ENCODE data around the gene TSSK2.

TSSK2 gene

GRCh38 chr22:19125474-19126308, 5.4 kb upstream of the TSSK2 start:
- no peak for DNase-seq (ENCODE audit: low read depth)

- DNase-seq (ENCODE audit: low read depth): no peak
Measured at GRCh38 chr22:19126309-19127273, 4.5 kb upstream of the TSSK2 start.

GRCh38 chr22:19127329-19128008, 3.6 kb upstream of the TSSK2 start:
- DNase-seq (ENCODE audit: low read depth): no peak

DNA sequence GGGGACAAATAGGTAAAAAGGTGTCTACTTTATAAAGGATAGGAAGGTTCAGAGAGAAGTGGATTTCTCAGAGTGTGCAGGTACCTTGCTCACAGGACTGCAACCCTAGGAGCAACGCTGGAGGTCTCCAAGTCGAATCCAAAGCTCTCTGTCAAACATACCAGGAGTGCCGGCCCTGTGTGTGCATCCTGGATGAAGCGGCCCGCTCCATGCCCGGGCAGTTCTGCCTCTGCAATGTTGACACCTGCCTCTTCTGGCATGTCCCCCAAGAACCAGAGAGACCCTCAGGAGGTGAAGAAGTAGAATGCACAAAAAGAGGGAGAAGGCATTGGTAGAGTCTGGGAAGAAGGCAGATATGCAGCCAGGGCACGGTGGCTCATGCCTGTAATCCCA, 3.1 kb upstream of the TSSK2 start:
- DNase-seq (ENCODE audit: low read depth): no peak

- no peak for DNase-seq (ENCODE audit: low read depth)
Measured at GRCh38 chr22:19128946-19129727, 2.0 kb upstream of the TSSK2 start.

- DNase-seq (ENCODE audit: low read depth): no peak
Measured at GRCh38 chr22:19129871-19130270, 1.2 kb upstream of the TSSK2 start.

DNA sequence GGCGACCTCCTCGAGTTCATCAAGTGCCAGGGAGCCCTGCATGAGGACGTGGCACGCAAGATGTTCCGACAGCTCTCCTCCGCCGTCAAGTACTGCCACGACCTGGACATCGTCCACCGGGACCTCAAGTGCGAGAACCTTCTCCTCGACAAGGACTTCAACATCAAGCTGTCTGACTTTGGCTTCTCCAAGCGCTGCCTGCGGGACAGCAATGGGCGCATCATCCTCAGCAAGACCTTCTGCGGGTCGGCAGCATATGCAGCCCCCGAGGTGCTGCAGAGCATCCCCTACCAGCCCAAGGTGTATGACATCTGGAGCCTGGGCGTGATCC, 542 bp downstream of the TSSK2 start:
- DNase-seq (ENCODE audit: low read depth): no peak

DNA sequence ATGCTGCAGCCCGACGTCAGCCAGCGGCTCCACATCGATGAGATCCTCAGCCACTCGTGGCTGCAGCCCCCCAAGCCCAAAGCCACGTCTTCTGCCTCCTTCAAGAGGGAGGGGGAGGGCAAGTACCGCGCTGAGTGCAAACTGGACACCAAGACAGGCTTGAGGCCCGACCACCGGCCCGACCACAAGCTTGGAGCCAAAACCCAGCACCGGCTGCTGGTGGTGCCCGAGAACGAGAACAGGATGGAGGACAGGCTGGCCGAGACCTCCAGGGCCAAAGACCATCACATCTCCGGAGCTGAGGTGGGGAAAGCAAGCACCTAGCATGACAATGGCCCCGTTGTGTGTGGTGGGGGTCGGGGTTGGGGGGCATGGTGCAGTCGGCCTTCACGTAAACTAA, 1.0 kb downstream of the TSSK2 start:
- no peak for DNase-seq (ENCODE audit: low read depth)

GRCh38 chr22:19132693-19133400, 1.7 kb downstream of the TSSK2 start:
- no peak for DNase-seq (ENCODE audit: low read depth)

- DNase-seq (ENCODE audit: low read depth): no peak
Measured at GRCh38 chr22:19133561-19133960, 2.5 kb downstream of the TSSK2 start.

DNA sequence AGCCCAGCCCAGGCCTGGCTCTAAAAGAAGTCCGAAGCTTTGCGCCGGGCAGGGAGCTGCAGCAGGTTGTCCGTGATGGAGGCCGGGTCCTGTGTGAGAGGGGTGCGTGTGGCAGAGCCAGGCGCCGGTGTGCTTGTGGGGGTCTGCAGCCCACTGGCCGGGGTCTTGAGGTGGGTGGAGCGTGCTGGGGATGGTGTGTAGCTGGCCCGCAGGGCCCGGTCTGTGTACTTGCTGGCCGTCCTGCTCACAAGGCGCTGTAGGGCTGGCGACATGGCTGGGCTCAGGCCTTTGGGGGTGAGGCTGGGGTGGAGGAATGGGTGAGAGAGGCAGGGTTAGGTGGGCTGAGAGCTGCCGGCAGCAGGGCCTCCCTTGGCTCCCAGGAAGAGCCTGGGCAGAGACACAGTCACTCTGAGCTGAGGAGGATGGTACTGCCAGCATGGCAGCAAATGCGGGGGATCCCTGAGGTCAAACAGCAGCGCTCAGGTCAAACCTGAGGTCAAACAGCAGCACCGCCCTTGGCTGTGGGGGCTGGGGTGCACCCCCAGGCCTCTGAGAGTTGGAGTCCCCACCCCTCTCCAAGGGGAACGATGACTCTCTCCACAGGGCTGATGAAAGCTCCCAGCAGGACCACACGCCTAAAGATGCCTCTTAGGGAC, 3.2 kb downstream of the TSSK2 start:
- DNase-seq (ENCODE audit: low read depth): no peak

DNA sequence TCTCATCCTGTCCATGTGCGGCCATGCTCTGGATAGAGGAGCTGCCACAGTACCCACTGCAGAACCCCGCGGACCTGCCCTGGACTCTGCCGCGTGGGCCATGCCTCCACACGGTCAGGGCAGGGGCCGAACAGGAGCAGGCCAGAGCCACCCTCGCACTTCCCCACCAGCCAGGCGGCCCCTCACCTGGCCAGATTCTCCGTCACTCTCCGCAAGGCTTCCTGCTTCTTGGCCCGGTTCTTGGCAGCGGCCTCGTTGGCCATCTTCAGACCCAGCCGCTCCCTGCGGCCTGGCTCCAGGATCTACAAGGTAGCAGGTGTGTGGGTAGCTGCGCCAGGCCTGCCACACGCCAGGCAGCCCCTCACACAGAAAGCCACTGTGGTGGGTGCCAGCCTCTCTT, 3.8 kb downstream of the TSSK2 start:
- DNase-seq (ENCODE audit: low read depth): no peak

GRCh38 chr22:19136915-19137314, 5.8 kb downstream of the TSSK2 start:
- DNase-seq (ENCODE audit: low read depth): no peak

- DNase-seq (ENCODE audit: low read depth): no peak
Measured at GRCh38 chr22:19137384-19138216, 6.5 kb downstream of the TSSK2 start.

DNA sequence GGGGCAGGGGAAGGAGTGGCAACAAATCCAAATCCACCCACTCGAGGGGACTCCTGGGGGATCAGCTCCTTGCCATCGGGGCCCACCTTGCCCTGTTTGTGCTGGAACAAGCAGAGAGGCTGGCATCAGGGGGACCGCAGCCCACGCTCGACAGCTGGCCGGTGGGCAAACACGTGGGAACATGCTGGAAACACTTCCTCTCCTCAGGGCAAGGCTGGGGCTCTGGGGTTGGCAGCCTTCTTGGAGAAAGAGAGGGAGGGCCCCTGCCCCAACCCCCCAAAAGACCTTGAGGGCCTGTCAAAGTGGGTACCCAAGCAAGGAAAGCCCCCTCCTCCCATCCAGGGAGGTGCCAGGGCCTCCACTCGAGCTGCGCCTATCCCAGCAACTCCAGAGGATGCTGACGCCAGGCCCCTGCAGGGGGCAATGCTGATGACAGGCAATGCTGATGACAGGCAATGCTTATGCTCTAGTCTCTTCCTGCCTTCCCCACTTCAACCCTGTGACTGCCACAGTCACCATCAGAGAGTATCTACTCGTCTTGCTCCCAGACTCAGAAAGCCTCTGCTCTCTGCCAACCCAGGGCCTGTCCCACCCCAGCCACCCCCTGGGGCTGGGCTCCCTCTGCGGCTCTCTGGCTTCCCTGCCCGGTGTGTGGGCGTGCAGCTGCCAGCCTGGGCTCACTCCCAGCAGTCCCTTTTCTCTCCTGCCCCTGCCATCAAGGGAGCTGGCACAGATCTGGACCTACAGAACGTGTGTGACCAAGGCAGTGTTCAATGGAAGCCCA, 7.3 kb downstream of the TSSK2 start:
- DNase-seq (ENCODE audit: low read depth): no peak

- no peak for DNase-seq (ENCODE audit: low read depth)
Measured at GRCh38 chr22:19139001-19139356, 7.9 kb downstream of the TSSK2 start.

DNA sequence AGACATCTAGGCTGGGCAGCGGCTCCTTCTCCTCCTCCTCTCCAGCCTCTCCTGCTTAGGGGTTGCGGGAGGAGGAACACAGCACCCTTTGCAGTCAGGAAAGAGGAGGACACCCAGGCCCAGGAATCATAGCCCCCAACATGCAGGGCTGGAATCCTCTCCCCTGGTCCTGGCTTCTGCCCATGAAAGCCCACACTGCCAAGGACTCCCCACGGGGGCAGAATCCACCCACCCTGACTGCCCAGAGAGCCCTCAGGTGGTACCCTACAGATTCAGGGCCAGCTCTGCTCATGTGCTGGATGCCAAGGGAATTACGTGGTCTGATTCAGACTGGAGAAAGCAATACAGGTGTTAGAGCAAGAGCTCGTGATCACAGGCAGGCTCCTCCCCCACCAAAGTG, 8.9 kb downstream of the TSSK2 start:
- no peak for DNase-seq (ENCODE audit: low read depth)

DNA sequence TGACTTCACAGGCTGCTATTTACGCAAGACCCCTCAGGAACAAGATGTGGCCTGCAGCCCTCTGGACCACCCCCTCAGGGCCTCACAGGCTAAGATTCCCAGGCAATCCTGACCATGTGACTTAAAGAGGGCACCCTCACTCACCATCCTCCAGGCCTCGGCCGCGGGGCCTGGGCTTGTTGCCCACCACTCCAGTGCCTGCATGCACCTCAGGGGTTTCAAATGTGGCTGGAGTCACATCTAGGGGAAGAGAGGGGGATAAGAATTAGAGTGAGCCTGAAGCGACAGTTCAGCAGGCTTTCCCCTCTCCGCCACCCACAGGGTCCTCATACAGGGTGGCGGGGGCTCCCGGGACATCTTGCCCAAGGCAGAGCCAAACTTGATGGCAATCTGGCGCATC, 11.3 kb downstream of the TSSK2 start:
- no peak for DNase-seq (ENCODE audit: low read depth)

DNA sequence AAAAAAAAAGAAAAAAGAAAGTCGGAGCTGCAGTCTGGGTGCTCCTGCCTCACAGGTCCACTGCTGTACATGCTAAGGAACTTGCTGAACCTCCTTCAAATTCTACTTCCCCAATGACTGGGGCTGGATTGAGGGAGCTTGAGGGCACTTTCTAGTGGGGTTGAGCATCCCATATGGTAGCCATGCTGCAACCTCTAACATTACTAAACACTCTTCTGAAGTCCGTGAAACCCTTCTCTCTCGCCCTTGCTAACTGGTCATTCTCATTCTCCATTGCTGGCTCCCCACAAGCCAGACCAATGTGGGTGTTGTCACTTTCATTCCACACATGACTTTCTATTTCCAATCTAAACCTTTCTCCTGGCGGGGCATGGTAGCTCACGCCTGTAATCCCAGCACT, 12.1 kb downstream of the TSSK2 start:
- DNase-seq (ENCODE audit: low read depth): no peak

Measured in T-helper 22 cell (primary cell).